ENCODE measurements around the gene XRCC1.
"Not testable (repeated sequence)": the region's sequence is repeated elsewhere in the genome, so short reads cannot be mapped to it uniquely, and the experiment has no call there.

Gene XRCC1

DNA sequence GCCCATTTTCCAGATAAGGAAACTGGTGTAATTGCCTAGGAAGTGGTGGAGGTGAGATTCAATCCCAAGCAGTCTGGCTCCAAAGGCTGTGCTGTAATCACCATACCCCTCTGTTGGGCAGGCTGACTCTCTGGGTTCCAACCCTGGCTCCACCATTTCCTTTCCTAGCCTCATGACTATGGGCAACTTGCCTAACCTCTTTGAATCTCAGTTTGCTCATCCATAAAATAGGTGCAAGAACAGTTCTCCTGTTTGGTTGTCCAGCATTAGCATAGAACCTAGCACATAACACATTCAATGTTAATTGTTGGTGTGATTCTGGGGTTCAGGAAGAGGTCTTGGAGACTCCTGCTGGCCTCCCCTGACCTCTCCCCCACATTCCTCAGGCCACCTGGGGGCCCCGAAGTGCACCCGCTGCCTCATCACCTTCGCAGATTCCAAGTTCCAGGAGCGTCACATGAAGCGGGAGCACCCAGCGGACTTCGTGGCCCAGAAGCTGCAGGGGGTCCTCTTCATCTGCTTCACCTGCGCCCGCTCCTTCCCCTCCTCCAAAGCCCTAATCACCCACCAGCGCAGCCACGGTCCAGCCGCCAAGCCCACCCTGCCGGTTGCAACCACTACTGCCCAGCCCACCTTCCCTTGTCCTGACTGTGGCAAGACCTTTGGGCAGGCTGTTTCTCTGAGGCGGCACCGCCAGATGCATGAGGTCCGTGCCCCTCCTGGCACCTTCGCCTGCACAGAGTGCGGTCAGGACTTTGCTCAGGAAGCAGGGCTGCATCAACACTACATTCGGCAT, 23.3 kb upstream of the XRCC1 start:
- DNase-seq, result no peak

DNA sequence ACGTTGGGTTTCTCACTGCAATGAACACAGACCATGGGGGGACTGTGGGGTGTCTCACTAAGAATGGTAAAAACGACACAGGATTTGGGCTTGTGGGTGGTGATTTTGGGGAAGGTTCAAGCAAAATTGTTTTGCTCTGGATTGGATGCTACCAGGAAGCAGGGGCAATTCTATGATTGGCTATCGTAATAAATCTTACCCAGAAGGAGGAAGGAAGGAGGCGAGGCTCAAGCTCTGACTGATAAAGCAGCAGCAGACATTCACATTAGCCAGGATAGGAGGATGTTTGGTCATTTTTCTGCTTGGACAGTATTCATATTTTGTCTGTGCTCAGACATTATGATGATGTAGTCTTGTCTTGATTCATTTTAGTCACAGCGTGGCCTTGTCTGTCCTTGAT, 22.5 kb upstream of the XRCC1 start:
- no peak for DNase-seq

DNA sequence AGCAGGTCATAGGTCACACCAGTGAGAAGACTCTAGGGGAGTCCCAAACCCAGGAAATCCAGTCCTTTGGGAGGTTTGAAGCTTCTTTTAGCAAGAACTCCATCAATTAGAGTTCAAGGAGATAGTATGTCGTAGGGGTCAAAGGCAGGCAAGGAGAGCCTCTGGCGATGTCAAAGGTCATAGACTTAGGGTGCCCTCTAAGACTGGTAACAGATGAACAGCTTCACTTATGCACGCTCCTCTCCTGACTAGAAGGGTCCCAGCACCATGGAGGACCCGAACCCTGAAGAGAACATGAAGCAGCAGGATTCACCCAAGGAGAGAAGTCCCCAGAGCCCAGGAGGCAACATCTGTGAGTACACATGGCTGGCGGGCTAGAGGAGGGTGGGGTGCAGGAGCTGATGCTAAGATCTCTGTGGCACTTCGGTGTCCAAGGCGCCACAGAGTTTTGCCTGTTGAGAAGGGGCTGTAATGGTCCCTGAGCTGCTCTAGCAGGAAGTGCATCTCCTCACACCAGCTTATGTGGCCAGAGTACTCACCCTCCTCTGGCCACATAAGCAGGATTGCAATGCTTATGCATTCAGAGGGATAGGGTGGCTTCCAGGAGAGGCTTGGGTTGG, 21.6 kb upstream of the XRCC1 start:
- DNase-seq, result no peak

- peak; percentile 100 for DNase-seq
Observed at GRCh38 chr19:43595999-43596841, 20.9 kb upstream of the XRCC1 start, which contains the start of the genes IRGQ and ZNF576. IRGQ (minus strand) TSS chr19:43596134; CDS start chr19:43595338, 796 bp downstream. ZNF576 (plus strand) TSS chr19:43596595; CDS start chr19:43597109, 514 bp downstream.

- no peak for DNase-seq
Observed at GRCh38 chr19:43595605-43595998, 20.3 kb upstream of the XRCC1 start.

DNA sequence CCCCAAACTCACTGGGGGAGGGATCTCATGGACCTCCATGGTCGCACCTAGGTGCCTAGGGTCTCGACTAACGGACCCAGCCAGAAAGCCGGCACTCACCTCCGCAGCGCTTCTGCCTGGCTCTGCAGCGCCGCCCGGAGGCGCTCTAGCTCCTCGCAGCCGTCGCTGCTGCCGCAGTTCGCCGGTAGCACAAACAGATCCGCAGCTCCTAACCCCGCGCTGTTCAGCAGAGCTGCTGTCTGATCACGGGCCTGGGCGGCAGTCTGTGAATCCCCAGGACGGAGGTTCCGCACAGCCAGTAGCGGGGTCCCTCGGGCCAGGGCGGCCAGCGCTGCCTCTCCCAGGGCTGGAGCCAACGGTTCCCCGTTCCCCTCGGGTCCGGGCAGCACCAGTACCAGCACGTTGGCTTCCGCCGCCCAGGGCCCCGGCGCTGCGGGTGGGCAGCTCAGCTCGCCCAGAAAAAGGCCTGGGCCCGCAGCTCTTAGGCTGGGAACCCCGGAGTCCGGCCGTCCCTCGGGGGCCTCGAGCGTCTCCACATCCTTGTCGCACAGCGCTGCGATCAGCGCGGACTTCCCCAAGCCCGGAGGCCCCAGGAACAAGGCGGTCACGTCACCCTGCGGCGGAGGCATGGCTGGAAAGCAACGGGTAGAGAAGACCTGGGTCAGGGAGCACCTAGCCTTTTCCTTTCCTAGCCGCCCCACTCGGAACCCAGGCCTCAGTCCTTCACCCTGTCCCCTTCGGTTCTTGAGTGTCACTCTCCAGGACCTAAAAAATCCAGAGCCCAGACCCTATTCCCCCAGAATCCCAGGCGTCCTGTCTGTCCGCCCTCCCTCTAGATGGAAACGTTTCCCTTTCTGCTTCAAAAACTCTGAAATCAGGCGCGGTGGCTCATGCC, 19.6 kb upstream of the XRCC1 start:
- peak; percentile 87 for DNase-seq

- no peak for DNase-seq
Observed at GRCh38 chr19:43594081-43594697, 18.9 kb upstream of the XRCC1 start.

DNA sequence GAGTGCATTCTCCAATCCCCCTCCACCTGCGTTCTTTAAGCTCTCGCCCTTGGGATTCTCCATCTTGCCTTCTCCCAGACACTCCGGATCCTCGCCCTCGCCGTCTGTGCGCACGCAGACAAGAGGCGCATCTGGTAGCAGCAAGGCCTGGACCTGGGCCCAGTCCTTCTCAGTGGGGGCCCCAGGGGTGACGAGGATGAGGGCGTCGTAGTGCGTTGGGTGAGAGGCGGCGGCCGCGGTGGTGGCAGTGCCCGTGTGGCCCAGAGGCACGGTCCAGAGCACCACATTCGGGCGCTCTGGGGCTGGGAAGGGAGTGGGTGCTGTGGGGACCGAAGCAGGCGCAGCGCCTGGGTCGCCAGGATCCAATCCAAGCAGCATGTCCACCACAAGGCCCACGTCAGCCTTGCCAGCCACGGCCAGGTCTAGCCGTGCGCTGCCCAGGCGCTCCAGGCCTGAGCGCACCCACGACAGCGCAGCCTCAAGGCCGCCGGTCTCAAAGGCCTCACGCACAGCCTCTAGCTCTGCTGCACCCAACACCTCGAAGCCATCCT, 17.5 kb upstream of the XRCC1 start:
- no peak for DNase-seq

- no peak for DNase-seq
Observed at GRCh38 chr19:43591904-43592772, 16.8 kb upstream of the XRCC1 start.

DNA sequence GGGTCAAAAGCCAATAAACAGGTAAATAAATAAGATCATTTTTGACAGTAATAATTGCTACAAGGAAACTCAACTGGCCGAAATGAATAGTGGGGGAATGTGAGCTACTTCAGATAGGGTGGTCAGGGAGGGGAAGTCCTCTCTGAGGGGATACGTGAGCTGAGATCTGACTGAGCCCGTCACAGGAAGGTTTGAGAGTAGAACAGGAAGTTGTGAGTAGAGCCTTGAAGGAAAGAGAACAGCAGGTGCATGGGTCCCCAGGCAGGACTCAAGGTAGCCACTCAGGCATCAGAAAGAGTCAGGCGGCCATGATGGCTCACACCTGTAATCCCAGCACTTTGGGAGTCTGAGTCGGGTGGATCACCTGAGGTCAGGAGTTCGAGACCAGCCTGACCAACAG, 14.4 kb upstream of the XRCC1 start:
- DNase-seq, result no peak

DNA sequence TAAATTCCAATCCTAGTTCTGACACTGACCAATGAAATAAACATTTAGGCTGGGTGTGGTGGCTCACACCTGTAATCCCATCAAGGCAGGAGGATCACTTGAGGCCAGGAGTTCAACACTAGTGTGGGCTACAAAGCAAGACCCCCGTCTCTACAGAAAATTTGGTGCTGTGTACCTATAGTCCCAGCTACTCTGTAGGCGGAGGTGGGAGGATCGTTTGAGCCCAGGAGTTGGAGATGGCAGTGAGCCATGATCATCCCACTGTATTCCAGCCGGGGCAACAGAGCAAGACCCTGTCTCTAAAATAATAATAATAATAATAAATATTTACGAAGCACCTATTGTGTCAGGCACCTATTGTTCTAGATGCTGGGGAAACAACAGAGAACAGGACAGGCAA, 13.9 kb upstream of the XRCC1 start:
- no peak for DNase-seq

DNA sequence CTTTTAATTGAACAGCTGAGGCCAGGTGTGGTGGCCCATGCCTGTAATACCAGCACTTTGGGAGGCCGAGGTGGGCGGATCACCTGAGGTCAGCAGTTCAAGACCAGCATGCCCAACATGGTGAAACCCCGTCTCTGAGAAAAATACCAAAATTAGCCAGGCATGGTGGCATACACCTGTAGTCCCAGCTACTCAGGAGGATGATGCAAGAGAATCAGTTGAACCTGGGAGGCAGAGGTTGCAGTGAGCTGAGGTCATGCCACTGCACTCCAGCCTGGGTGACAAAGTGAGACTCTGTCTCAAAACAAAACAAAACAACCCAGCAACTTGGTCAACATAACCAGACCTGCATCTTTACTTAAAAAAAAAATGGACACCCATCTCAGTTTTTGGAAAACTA, 11.7 kb upstream of the XRCC1 start:
- not testable (repeated sequence) for DNase-seq

DNA sequence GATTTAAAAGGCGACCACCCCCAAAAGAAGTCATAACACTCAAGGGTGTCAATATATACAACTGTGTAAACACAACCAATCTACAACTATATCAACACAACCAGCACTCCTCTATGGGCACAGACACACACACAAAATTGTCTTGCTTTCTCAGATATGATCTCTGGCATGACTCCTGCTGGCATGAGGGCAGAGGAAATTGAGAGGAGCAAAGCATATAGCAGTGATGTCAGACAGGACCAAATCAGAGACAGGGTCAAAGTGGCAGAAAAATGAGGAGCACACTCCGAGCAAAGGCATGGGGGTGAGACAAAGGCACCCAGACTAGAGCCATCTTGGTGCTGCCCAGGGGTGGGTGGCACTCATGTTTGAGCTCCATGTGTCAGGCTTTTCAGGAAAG, 11.0 kb upstream of the XRCC1 start:
- no peak for DNase-seq

DNA sequence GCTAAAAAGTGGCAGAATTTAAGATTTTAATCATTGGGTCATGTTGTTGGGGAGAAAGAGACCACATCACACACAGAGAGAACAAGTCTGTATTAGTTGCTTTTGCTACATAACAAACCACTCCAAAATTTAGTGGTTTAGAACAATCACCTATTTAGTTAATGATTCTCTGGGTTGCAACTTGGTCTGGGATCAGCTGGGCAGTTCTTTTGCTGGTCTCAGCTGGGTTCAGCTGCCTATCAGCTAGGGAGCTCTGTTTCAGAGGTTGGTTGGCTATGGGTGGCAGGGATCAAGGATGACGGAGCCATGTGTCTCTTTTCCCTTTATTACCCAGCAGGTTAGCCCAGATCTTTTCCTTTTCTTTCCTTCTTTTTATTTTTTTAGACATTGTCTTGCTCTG, 9.2 kb upstream of the XRCC1 start:
- no peak for DNase-seq

DNA sequence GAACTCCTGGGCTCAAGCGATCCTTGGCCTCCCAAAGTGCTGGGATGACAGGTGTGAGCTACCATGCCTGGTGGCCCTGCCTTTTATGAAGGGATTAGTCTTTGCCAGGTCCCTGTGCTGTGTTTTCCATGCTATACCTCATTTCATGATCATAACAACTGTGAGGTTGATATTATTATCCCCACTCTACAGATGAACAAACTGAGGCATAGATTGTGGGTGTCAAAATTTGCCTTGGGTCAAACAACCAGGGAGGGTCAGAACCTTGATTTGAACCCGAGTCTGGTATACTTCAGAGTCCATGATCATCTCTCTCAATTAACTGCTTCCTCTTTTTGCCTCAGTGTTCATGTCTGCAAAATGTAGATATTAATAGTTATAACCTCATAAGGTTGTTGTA, 7.2 kb upstream of the XRCC1 start:
- no peak for DNase-seq

DNA sequence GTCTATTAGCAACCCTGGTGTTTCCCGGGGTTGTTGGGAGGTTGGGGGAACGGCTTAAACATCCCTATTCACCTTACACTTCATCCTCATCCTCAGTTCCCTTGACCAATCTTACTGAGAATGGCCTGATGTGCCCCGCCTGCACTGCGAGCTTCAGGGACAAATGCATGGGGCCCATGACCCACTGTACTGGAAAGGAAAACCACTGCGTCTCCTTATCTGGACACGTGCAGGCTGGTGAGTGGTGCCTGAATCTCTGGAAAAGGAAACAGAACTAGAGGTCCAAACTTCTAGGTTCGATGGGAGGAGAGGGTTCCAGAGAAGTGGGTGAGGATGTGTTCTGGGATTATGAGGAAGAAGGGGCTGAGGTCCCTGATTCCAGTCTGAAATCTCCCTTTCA, 6.1 kb upstream of the XRCC1 start:
- DNase-seq, result no peak

- DNase-seq, result no peak
Observed at GRCh38 chr19:43578787-43579186, 3.5 kb upstream of the XRCC1 start.

- no peak for DNase-seq
Observed at GRCh38 chr19:43575955-43576878, 890 bp upstream of the XRCC1 start.

GRCh38 chr19:43574424-43575155, 737 bp downstream of the XRCC1 start:
- DNase-seq, result no peak

Measured in islet precursor cell (in vitro differentiated cells).